HCT116 (cell line): ENCODE data around the gene CD82.

ENCODE experiments used
- CTCF ChIP-seq, 3 experiments: fragments of 200-600 bp in 1 of 3; sonication (generic) in 1 of 3; IDR thresholded peaks in 2 of 3; conservative IDR thresholded peaks in 1 of 3; 2 replicates each; pipeline ENCODE4 v1.5.1; 2012 to 2017; ENCODE audit warnings: low read depth in 2 of 3, low read length in 2 of 3, antibody characterized with exemption in 1 of 3, borderline replicate concordance in 1 of 3, control low read depth in 1 of 3, mild to moderate bottlenecking in 1 of 3, mixed read lengths in 1 of 3, mixed run types in 1 of 3, moderate library complexity in 1 of 3; ENCODE audit not compliant: insufficient read depth in 1 of 3
- JUND ChIP-seq: IDR thresholded peaks from 2 replicates; pipeline ENCODE4 v1.6.1; 2012
- POLR2A ChIP-seq: IDR thresholded peaks from 2 replicates; pipeline ENCODE4 v1.7.0; 2011; ENCODE audit warnings: borderline replicate concordance; ENCODE audit not compliant: insufficient read depth, insufficient read length; ENCODE audit errors: extremely low read depth
- POLR2AphosphoS5 ChIP-seq: IDR thresholded peaks from 2 replicates; pipeline ENCODE4 v1.6.1; 2011; ENCODE audit warnings: mild to moderate bottlenecking, low read depth, low read length, moderate library complexity
- YY1 ChIP-seq: IDR thresholded peaks from 2 replicates; pipeline ENCODE4 v1.6.1; 2011; ENCODE audit warnings: low read length, low read depth, moderate library complexity, mild to moderate bottlenecking; ENCODE audit not compliant: insufficient replicate concordance; ENCODE audit errors: extremely low read depth

GRCh38 chr11:44589301-44589700 lies 23.8 kb downstream of the CD82 start:
- TF ChIP-seq CTCF (IDR thresholded peaks at IDR 0.05 in 2 of 3, conservative IDR thresholded peaks at IDR 0.05 in 1 of 3; ENCODE audit: borderline replicate concordance in 1 of 3, insufficient read depth in 1 of 3, low read depth in 2 of 3, low read length in 2 of 3) (no peak), POLR2A (no peak), POLR2AphosphoS5 (no peak), YY1 (no peak), JUND (no peak)
